Natural killer cell (primary cell): Measurements from ENCODE around the gene IRS2. TPM values are rescaled to one million over a fixed set of nuclear protein-coding genes. Genes with fewer than 3 reads are reported as not detected.

Experiments
- ATAC-seq, 3 donors: fragments of 150-1000 bp in 2 of 3; fragments of 200-7000 bp in 1 of 3; cut with Tn5 transposase; 1 replicate in 1 of 3; 2 replicates in 2 of 3; pipeline ENCODE4 v1.10.0; 2021; ENCODE audit warnings: mild to moderate bottlenecking in 2 of 3, moderate library complexity in 2 of 3
- DNase-seq, 2 donors: peaks; one replicate each; pipeline versions ENCODE4 v3.0.0 to v3.0.0-alpha.2; 2013 to 2021; ENCODE audit warnings: mixed read lengths in 1 of 2
- H3K27ac ChIP-seq: one replicate; pipeline ENCODE4 v1.5.1; 2013; ENCODE audit warnings: mild to moderate bottlenecking, low read length
- H3K27me3 ChIP-seq: one replicate; pipeline ENCODE4 v1.6.1; 2013; ENCODE audit warnings: low read length; ENCODE audit not compliant: control insufficient read depth, insufficient read depth
- H3K36me3 ChIP-seq: one replicate; pipeline ENCODE4 v1.6.1; 2013; ENCODE audit warnings: low read length; ENCODE audit not compliant: control insufficient read depth, insufficient read depth
- H3K4me1 ChIP-seq: one replicate; pipeline ENCODE4 v1.6.1; 2013; ENCODE audit warnings: low read length; ENCODE audit not compliant: control insufficient read depth, insufficient read depth
- H3K4me3 ChIP-seq: one replicate; pipeline ENCODE4 v1.5.1; 2013; ENCODE audit warnings: low read length
- H3K9me3 ChIP-seq: one replicate; pipeline ENCODE4 v1.6.1; 2013; ENCODE audit warnings: low read length; ENCODE audit not compliant: control insufficient read depth, insufficient read depth
- H3K27ac Mint-ChIP-seq, 2 donors: one replicate each; pipeline ENCODE4 v1.8.0; 2022; ENCODE audit warnings: mild to moderate bottlenecking in 2 of 2, mixed read lengths in 2 of 2, moderate library complexity in 1 of 2
- H3K27me3 Mint-ChIP-seq, 2 donors: one replicate each; pipeline ENCODE4 v1.8.0; 2022; ENCODE audit warnings: low read depth in 2 of 2, mixed read lengths in 2 of 2
- H3K36me3 Mint-ChIP-seq: one replicate; pipeline ENCODE4 v1.8.0; 2022; ENCODE audit warnings: mixed read lengths
- H3K4me1 Mint-ChIP-seq, 2 donors: one replicate each; pipeline ENCODE4 v1.8.0; 2022; ENCODE audit warnings: mixed read lengths in 2 of 2
- H3K4me3 Mint-ChIP-seq: one replicate; pipeline ENCODE4 v1.8.0; 2022; ENCODE audit warnings: mild to moderate bottlenecking, moderate library complexity, mixed read lengths
- H3K9me3 Mint-ChIP-seq, 2 donors: one replicate each; pipeline ENCODE4 v1.8.0; 2022; ENCODE audit warnings: mixed read lengths in 2 of 2
- CTCF ChIP-seq: fragments of 200-600 bp; IDR thresholded peaks from one replicate; pipeline ENCODE4 v1.8.0; 2022; ENCODE audit warnings: antibody characterized with exemption
- WGBS: methylation state at CpG from one replicate; pipeline ENCODE4 v1.1.7; 2013; ENCODE audit warnings: missing lambda C conversion rate; ENCODE audit not compliant: insufficient coverage; 5-methylcytosine and 5-hydroxymethylcytosine counted together
- intact Hi-C: fragments of 100-400 bp; cut with micrococcal nuclease; formaldehyde crosslinking; loops from one replicate; pipeline ENCODE4 v1.14.2; 2022
- total RNA-seq, 4 donors: library from RNA; stranded (reverse); fragments of 120-200 nt in 1 of 4; gene quantifications; one replicate each; pipeline versions ENCODE4 v1.2.3 to v1.2.4, GENCODE V29; 2013 to 2022

The IRS2 gene
- total RNA-seq, 3 donors from 2014 or later (not counting 1 experiment from before 2014, with no cell fraction given), result 39.8 to 79.1 (median 60.9) TPM

DNA sequence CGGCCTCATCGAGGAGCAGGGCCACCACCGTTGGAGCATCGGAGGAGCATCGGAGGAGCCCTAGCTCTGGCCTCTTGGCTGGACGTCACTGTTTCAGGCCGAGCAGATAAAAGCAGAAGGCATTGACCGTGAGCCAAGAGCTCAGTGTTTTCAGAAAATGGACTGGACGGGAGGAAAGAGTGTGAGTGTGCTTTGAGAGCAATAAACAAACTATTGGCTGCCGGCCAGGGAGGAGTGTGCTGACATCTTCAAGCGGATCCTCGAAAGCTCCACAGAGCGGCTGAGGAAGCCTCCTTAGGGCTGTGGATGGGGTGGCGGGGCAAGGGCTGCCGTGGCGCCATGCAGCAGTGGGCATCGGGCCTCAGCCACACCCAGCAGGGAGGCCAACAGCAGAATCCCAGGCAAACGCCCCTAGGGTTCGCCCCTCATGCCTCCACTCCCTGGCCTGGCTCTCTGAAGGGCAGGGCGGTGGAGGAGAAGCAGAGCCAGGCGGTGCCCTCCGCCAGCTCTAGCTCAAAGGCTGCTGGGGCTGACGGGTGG, 41.8 kb downstream of the IRS2 start:
- H3K36me3 ChIP-seq, result no peaks in the 10 kb centered on the region
- Mint-ChIP-seq H3K9me3 (no peaks in the 10 kb centered on the region), H3K27me3 (peaks cover 22 to 42% of the 10 kb centered on the region in 2 donors), H3K4me1 (peaks cover 12 to 21% of the 10 kb centered on the region in 2 donors), H3K4me3 (no peak overlapping the region), H3K36me3 (no peaks in the 10 kb centered on the region), H3K27ac (no peak overlapping the region)
- 95% methylated on average over 23 of the region's 23 CpGs for WGBS
- H3K27me3 ChIP-seq, result no peaks in the 10 kb centered on the region
- DNase-seq, result no peak
- no peak for ATAC-seq
- no peaks in the 10 kb centered on the region for H3K9me3 ChIP-seq
- H3K27ac ChIP-seq, result no peak overlapping the region
- intact Hi-C loops, result no loop called here
- peaks cover 8% of the 10 kb centered on the region for H3K4me1 ChIP-seq
- no peak for TF ChIP-seq CTCF
- no peak overlapping the region for H3K4me3 ChIP-seq

- H3K9me3 Mint-ChIP-seq, result no peaks in the 10 kb centered on the region
- Histone ChIP-seq H3K27me3 (no peaks in the 10 kb centered on the region), H3K27ac (no peak overlapping the region), H3K4me3 (no peak overlapping the region), H3K36me3 (no peaks in the 10 kb centered on the region), H3K9me3 (no peaks in the 10 kb centered on the region), H3K4me1 (peaks cover 8% of the 10 kb centered on the region)
- DNase-seq, result peak in 1 of 2 donors; percentile 33
- intact Hi-C loops, result no loop called here
- no peaks in the 10 kb centered on the region for H3K36me3 Mint-ChIP-seq
- no peak for TF ChIP-seq CTCF
- H3K27me3 Mint-ChIP-seq, result peaks cover 22 to 42% of the 10 kb centered on the region in 2 donors
- WGBS, result 23% methylated on average over 12 of the region's 12 CpGs
- no peak overlapping the region for H3K4me3 Mint-ChIP-seq
- no peak overlapping the region for H3K27ac Mint-ChIP-seq
- peaks cover 12 to 21% of the 10 kb centered on the region in 2 donors for H3K4me1 Mint-ChIP-seq
- peak in 2 of 3 donors; percentile 70 to 74 for ATAC-seq
Observed at GRCh38 chr13:109743706-109744453, 42.5 kb downstream of the IRS2 start.

DNA sequence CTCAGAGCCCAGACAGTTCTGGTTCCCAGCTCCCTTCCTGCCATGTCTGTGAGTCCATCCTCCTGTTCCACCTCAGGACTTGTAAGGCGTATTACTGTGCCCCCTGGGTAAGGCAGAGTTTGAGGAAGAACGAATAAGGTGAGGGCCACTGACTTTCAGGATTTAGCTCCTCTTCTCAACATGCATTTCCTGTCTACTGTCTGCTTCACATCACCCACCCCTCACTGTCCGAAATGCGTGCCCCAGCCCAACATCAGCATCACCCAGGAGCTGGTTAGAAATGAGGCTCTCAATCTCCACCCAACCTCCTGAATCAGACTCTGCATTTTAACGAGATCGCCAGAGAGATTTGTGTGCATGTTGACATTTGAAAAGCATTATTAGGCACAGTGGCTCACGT, 44.4 kb downstream of the IRS2 start:
- DNase-seq (no peak), ATAC-seq (no peak)
- H3K4me1 ChIP-seq, result peaks cover 8% of the 10 kb centered on the region
- H3K9me3 ChIP-seq, result no peaks in the 10 kb centered on the region
- H3K36me3 ChIP-seq, result no peaks in the 10 kb centered on the region
- Mint-ChIP-seq H3K27me3 (peaks cover 25 to 39% of the 10 kb centered on the region in 2 donors), H3K27ac (no peak overlapping the region), H3K4me3 (no peak overlapping the region), H3K36me3 (no peaks in the 10 kb centered on the region), H3K9me3 (no peaks in the 10 kb centered on the region), H3K4me1 (peaks cover 12 to 16% of the 10 kb centered on the region in 2 donors)
- no peak overlapping the region for H3K27ac ChIP-seq
- intact Hi-C loops, result no loop called here
- WGBS, result 92% methylated on average over 7 of the region's 7 CpGs
- no peaks in the 10 kb centered on the region for H3K27me3 ChIP-seq
- no peak overlapping the region for H3K4me3 ChIP-seq
- TF ChIP-seq CTCF, result no peak
